Transverse colon (tissue), 4 donors: Measurements from ENCODE around the gene UBQLN2. TPM values are rescaled to one million over a fixed set of nuclear protein-coding genes. Genes with fewer than 3 reads are reported as not detected.

Experiments
- DNase-seq: peaks from one replicate; pipeline ENCODE4 v3.0.0-alpha.2; 2019
- H3K27ac ChIP-seq, 4 donors: fragments of 200-600 bp; sonication (generic); 2 replicates each; pipeline ENCODE4 v1.5.1; 2016 to 2018; ENCODE audit warnings: inconsistent platforms in 4 of 4
- H3K27me3 ChIP-seq: fragments of 200-600 bp; sonication (generic); 2 replicates; pipeline ENCODE4 v1.5.1; 2017; ENCODE audit warnings: inconsistent platforms
- H3K36me3 ChIP-seq, 4 donors: fragments of 200-600 bp; sonication (generic); 2 replicates each; pipeline ENCODE4 v1.5.1; 2017 to 2019; ENCODE audit warnings: inconsistent platforms in 4 of 4
- H3K4me1 ChIP-seq, 4 donors: fragments of 200-600 bp; sonication (generic); 2 replicates each; pipeline ENCODE4 v1.5.1; 2017 to 2020; ENCODE audit warnings: inconsistent platforms in 4 of 4
- H3K4me3 ChIP-seq, 4 donors: fragments of 200-600 bp; sonication (generic); 1 replicate in 1 of 4; 2 replicates in 3 of 4; pipeline versions ENCODE4 v1.5.1 to v1.6.1; 2017 to 2019; ENCODE audit warnings: inconsistent platforms in 4 of 4
- H3K9me3 ChIP-seq, 2 donors: fragments of 200-600 bp; sonication (generic); 2 replicates each; pipeline ENCODE4 v1.5.1; 2017 to 2019; ENCODE audit warnings: inconsistent platforms in 2 of 2
- CTCF ChIP-seq, 5 experiments: fragments of 200-600 bp in 3 of 5; fragments of 450-650 bp in 2 of 5; sonication (generic) in 3 of 5; IDR thresholded peaks; 1 replicate in 2 of 5; 2 replicates in 3 of 5; pipeline ENCODE4 v1.5.1; 2016 to 2017; ENCODE audit warnings: antibody characterized with exemption in 5 of 5, inconsistent platforms in 3 of 5, mild to moderate bottlenecking in 2 of 5, moderate library complexity in 1 of 5
- EP300 ChIP-seq: sonication (generic); formaldehyde crosslinking; IDR thresholded peaks from one replicate; pipeline ENCODE4 v1.6.1; 2017; ENCODE audit warnings: antibody characterized with exemption, low read depth
- POLR2A ChIP-seq: fragments of 450-650 bp; IDR thresholded peaks from one replicate; pipeline ENCODE4 v1.6.1; 2016; ENCODE audit warnings: antibody characterized with exemption, mild to moderate bottlenecking, moderate library complexity
- POLR2AphosphoS5 ChIP-seq, 3 donors: sonication (generic); formaldehyde crosslinking; IDR thresholded peaks; one replicate each; pipeline ENCODE4 v1.6.1; 2016; ENCODE audit warnings: antibody characterized with exemption in 3 of 3
- WGBS, 2 donors: methylation state at CpG; one replicate each; pipeline ENCODE4 v1.1.5; 2018; ENCODE audit warnings: low coverage in 1 of 2; 5-methylcytosine and 5-hydroxymethylcytosine counted together
- in situ Hi-C, 4 donors: fragments of 200-750 bp; cut with MboI; loops; one replicate each; pipeline versions ENCODE4 v1.15.0 to v1.15.1; 2017; ENCODE audit warnings: low sequenced_read_pairs in 3 of 4, low pct_ligation_motif_present in 1 of 4, low pct_unique_long_range_greater_than_20kb in 1 of 4
- intact Hi-C: fragments of 100-400 bp; cut with DNase I; formaldehyde crosslinking; loops from one replicate; pipeline ENCODE4 v1.15.1; 2023; ENCODE audit warnings: low total_unique reads
- total RNA-seq, 4 donors: library from RNA; depleted of rRNA; stranded (reverse); fragments of >200 nt; gene quantifications; one replicate each; pipeline ENCODE4 v1.1.0, GENCODE V29; 2016

Gene UBQLN2
- total RNA-seq, 4 donors from 2014 or later = 10.0 to 20.6 (median 19.2) TPM

- DNase-seq = no peak
- Histone ChIP-seq H3K9me3 (no peaks in the 10 kb centered on the region), H3K4me3 (no peak overlapping the region), H3K27ac (no peak overlapping the region), H3K36me3 (no peaks in the 10 kb centered on the region), H3K27me3 (no peaks in the 10 kb centered on the region), H3K4me1 (peaks cover 2 to 18% (median 13%) of the 10 kb centered on the region in 4 donors)
- WGBS, 2 donors = 61% methylated on average over 6 of the region's 6 CpGs; no CpG with 5 or more reads in 1 of the 2 donors
- TF ChIP-seq POLR2AphosphoS5 (IDR thresholded peaks at IDR 0.05) (no peak), CTCF (IDR thresholded peaks at IDR 0.05) (no peak), EP300 (no peak), POLR2A (no peak)
- in situ Hi-C loops = loop anchor here in 2 of 4 donors (25.0 kb wide), 2 partner anchors 168 to 418 kb away; partner anchors contain the start of genes NBDY (in 1 of the 2) and SPIN3 (in 1 of the 2)
- intact Hi-C loops = no loop called here
Observed at GRCh38 chrX:56569378-56570057, 6.1 kb downstream of the UBQLN2 start.

DNA sequence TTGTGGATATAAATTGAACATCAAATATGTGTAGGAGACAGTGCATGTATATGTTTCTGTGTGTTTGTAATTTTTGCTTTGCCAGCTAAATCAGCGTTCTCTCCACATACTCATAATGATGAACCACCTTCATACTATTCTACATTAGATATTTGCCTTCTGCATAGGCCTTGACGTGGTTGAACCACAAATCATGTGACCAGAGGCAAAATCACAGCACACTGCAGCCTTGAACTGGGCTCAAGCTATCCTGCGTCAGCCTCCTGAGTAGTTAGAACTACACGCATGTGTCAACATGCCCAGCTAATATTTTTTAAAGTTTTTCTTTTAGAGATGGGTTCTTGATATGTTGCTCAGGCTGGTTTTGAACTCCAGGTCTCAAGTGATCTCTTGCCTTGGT, 9.5 kb downstream of the UBQLN2 start:
- Histone ChIP-seq H3K27ac (no peak overlapping the region), H3K4me3 (no peak overlapping the region), H3K4me1 (peaks cover 2 to 6% (median 3%) of the 10 kb centered on the region in 4 donors), H3K27me3 (no peaks in the 10 kb centered on the region), H3K9me3 (no peaks in the 10 kb centered on the region), H3K36me3 (no peaks in the 10 kb centered on the region)
- in situ Hi-C loops = loop anchor here in 2 of 4 donors (25.0 kb wide), 2 partner anchors 164 to 414 kb away; partner anchors contain the start of genes NBDY (in 1 of the 2) and SPIN3 (in 1 of the 2)
- TF ChIP-seq POLR2A (no peak), EP300 (no peak), CTCF (IDR thresholded peaks at IDR 0.05) (no peak)
- intact Hi-C loops = no loop called here
- no peak for DNase-seq
- 72 to 80% methylated on average over 1 to 4 of the region's 4 CpGs for WGBS, 2 donors

- in situ Hi-C loops = loop anchor here in 2 of 4 donors (25.0 kb wide), 2 partner anchors 162 to 412 kb away; partner anchors contain the start of genes NBDY (in 1 of the 2) and SPIN3 (in 1 of the 2)
- WGBS, 2 donors = 76% methylated on average over 3 of the region's 3 CpGs; no CpG with 5 or more reads in 1 of the 2 donors
Observed at GRCh38 chrX:56574861-56575260, 11.4 kb downstream of the UBQLN2 start.

More at GRCh38 chrX:56574861-56575260, 11.4 kb downstream of the UBQLN2 start:
- H3K36me3 ChIP-seq = no peaks in the 10 kb centered on the region
- H3K9me3 ChIP-seq = no peaks in the 10 kb centered on the region
- no peaks in the 10 kb centered on the region for H3K27me3 ChIP-seq
- no peak overlapping the region for H3K4me3 ChIP-seq
- TF ChIP-seq EP300 (no peak), CTCF (IDR thresholded peaks at IDR 0.05) (no peak), POLR2A (no peak), POLR2AphosphoS5 (IDR thresholded peaks at IDR 0.05) (no peak)
- no peaks in the 10 kb centered on the region for H3K4me1 ChIP-seq
- H3K27ac ChIP-seq = no peak overlapping the region
- intact Hi-C loops = no loop called here
- no peak for DNase-seq
